HG03469 (cell line): Measurements from ENCODE around the gene ATR.
"Not testable (repeated sequence)": the region's sequence is repeated elsewhere in the genome, so short reads cannot be mapped to it uniquely, and the experiment has no call there.

Experiments used
- ATAC-seq: cut with Tn5 transposase; IDR thresholded peaks from one replicate; pipeline ENCODE4 v1.9.1; 2021; ENCODE audit warnings: mild to moderate bottlenecking, moderate library complexity, moderate number of reproducible peaks; ENCODE audit not compliant: unreplicated experiment

The ATR gene

DNA sequence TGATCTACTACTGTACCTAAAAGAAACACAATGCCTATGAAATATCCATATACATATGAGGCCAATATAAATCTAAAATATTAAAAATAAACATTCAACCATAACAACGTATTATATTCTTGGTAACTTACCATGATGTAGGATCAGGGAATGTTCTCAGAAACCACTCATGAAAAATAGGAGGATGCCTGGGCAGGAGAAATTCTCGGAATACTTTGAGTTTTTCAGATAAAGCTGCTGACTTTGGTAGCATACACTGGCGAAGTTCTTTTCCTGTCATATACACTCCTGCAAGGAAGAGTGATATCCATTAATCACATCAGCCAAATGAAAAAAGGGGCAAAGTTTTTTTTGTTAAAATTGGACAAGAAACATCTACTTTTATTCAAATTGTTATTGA, 119.4 kb downstream of the ATR start:
- ATAC-seq, result no peak

- ATAC-seq, result no peak
These were observed 127.7 kb downstream of the ATR start for GRCh38 chr3:142450881-142451280.

GRCh38 chr3:142450189-142450588, 128.3 kb downstream of the ATR start:
- ATAC-seq, result no peak

- peak; percentile 56 for ATAC-seq
These were observed 130.4 kb downstream of the ATR start, which contains the start of gene XRN1 for GRCh38 chr3:142447852-142448823. Gene XRN1 (minus strand): TSS chr3:142448037. CDS start chr3:142447944, 93 bp downstream.

DNA sequence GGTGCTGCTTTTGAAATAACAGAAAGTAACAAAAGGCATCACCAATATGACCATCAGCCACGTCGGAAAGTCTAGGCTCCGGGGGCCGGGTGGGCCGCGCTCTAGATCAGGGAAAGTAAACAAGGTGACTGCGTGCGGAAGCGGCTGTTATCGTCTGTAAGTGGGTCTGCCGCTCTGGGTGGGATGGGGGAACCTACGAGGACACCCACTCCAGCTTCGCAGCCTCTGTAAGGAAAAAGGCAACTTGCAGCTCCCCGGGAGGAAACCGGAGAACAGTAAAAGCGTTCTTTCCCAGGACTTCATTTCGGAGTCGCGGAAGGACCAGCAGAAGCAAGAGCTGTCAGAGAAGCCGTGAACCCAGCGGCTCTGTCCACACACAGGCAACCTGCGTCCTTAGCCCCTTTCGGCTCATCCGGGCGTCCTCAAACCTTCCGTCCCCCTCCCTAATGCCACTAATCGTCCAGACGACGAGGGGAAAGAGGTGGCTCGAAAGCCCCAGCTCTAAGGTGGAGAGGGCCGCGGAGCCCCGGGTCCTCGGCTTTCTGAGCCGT, 131.2 kb downstream of the ATR start:
- ATAC-seq, result peak; percentile 8

DNA sequence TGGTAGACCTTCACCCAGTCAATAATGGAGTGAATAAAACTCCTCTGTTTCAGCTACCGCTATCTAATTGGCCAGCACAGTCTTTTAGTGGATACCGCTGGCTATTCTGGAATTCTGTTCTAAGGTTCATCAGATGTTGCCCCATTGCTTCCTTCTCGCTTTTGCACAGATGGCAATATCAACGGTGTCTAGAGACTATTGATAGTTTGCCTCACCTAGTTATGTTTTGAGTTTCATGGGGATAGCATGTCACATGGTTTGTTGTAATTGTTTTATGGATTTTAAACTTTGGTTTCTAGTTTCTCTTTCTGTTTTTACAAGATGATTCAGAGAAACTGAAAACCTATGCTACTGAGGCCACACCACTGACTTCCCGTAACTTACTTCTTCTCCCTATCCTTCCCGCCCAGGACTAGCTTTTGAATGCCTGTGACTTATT, 132.7 kb downstream of the ATR start:
- peak; percentile 51 for ATAC-seq

DNA sequence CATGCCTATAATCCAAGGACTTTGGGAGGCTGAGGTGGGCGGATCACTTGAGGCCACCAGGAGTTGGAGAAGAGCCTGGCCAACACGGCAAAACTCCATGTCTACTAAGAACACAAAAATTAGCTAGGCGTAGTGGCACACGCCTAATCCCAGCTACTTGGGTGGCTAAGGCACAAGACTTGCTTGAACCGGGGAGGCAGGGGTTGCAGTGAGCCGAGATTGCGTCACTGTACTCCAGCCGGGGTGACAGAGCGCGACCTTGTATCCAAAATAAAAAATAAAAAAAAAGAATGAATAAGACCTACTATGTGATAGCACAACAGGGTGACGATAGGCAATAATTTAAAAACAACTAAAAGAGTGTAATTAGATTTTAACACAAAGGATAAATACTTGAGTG, 134.2 kb downstream of the ATR start:
- ATAC-seq, result no peak

DNA sequence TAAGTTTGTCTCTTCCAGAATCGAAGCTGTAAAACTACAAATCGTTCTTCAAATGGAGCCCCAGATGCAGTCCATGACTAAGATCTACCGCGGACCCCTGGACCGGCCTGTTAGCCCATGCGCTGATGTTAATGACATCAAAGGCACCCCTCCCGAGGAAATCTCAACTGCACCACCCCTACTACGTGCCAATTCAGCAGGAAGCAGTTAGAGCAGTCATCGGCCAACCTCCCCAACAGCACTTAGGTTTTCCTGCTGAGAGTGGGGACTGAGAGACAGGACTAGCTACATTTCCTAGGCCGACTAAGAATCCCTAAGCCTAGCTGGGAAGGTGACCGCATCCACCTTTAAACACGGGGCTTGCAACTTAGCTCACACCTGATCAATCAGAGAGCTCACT, 135.5 kb downstream of the ATR start:
- not testable (repeated sequence) for ATAC-seq

DNA sequence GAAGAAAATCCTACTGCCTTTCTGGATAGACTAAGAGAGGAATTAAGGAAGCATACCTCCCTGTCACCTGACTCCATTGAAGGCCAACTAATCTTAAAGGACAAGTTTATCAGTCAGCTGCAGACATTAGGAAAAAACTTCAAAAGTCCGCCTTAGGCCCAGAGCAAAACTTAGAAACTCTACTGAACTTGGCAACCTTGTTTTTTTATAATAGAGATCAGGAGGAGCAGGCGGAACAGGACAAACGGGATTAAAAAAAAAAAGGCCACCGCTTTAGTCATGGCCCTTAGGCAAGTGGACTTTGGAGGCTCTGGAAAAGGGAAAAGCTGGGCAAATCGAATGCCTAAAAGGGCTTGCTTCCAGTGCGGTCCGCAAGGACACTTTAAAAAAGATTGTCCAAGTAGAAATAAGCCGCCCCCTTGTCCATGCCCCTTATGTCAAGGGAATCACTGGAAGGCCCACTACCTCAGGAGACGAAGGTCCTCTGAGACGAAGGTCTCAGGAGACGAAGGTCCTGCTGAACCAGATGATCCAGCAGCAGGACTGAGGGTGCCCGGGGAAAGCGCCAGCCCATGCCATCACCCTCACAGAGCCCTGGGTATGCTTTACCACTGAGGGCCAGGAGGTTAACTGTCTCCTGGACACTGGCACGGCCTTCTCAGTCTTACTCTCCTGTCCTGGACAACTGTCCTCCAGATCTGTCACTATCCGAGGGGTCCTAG, 138.9 kb downstream of the ATR start:
- ATAC-seq, result not testable (repeated sequence)

DNA sequence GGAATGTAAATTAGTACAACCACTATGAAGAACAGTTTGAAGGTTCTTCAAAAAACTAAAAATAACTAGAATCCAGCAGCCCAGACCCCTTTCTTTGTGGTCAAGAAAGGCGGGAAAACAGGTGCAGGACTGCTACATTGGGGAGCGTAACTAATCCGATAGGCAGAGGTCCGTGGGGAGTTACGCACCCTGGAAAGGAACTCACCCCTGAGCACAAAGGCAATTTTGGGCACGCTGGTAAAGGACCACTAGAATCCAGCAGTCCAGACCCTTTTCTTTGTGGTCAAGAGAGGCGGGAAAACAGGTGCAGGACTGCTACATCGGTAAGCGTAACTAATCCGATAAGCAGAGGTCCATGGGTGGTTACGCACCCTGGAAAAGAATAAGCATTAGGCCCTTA, 140.4 kb downstream of the ATR start:
- not testable (repeated sequence) for ATAC-seq

GRCh38 chr3:142436951-142437585, 141.5 kb downstream of the ATR start:
- ATAC-seq, result no peak

GRCh38 chr3:142434503-142434902, 144.0 kb downstream of the ATR start:
- no peak for ATAC-seq

DNA sequence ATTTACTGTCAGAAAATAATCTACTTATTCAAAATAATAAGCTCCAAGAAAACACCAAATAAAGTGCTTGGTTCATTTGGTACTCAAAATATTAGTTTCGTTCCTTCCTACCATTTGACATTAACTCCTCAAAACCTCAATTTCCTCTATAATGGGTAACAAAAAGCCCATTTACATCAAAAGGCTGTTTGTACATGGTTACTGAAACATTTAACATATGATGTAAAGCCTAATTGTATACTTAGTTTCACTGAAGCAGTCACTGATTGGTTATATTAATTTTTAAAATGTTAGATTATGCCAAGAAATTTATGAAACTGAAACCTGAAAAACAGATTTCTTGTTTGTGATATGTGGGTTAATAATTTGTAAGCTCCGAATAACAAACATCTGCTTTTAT, 145.4 kb downstream of the ATR start:
- ATAC-seq, result no peak

- ATAC-seq, result no peak
These were observed 149.0 kb downstream of the ATR start for GRCh38 chr3:142429582-142429981.

GRCh38 chr3:142424754-142425153, 153.8 kb downstream of the ATR start:
- ATAC-seq, result no peak

- no peak for ATAC-seq
These were observed 159.5 kb downstream of the ATR start for GRCh38 chr3:142418926-142419592.

DNA sequence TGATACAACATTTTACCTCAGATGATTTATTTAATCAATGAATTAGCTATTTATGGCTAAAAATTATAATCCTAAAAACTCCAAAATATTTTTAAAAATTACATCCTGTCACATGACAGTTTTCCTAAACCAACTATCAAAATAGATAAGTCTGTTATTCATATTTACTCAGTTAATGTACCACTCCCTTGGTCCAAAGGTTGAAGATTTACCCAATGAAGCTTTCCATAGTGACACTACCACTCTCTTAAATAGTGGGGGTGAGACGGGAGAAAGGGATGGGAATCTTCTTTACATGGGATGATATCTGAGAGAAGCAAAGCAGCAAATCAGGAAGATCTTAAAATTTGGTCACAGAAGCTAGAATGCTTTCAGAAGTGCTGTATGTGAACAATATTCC, 161.2 kb downstream of the ATR start:
- ATAC-seq, result no peak

- not testable (repeated sequence) for ATAC-seq
These were observed 178.0 kb downstream of the ATR start for GRCh38 chr3:142400537-142400936.
